ENCODE data around the gene GLUL. TPM values are rescaled to one million over a fixed set of nuclear protein-coding genes. Genes with fewer than 3 reads are reported as not detected.

GLUL gene
- total RNA-seq, 2 donors from 2014 or later = 343 to 428 TPM

GRCh38 chr1:182405578-182405977 lies 14.0 kb upstream of the GLUL start:
- no peak overlapping the region for H3K27ac ChIP-seq
- no peaks in the 10 kb centered on the region for H3K36me3 ChIP-seq
- no peaks in the 10 kb centered on the region for H3K4me1 ChIP-seq
- intact Hi-C loops (cut with DNase I) = no loop called here
- H3K4me3 ChIP-seq = no peak overlapping the region
- no peaks in the 10 kb centered on the region for H3K27me3 ChIP-seq
- no peak for TF ChIP-seq CTCF (IDR thresholded peaks at IDR 0.05)
- DNase-seq = no peak
- no peaks in the 10 kb centered on the region for H3K9me3 ChIP-seq
- H3K9ac ChIP-seq (ENCODE audit: low read depth in 2 of 2, low read length in 2 of 2) = no peak overlapping the region

GRCh38 chr1:182404781-182405180 lies 13.2 kb upstream of the GLUL start:
- Histone ChIP-seq H3K36me3 (no peaks in the 10 kb centered on the region), H3K27ac (no peak overlapping the region), H3K9me3 (no peaks in the 10 kb centered on the region), H3K27me3 (no peaks in the 10 kb centered on the region), H3K9ac (ENCODE audit: low read depth in 2 of 2, low read length in 2 of 2) (no peak overlapping the region), H3K4me1 (no peaks in the 10 kb centered on the region), H3K4me3 (no peak overlapping the region)
- intact Hi-C loops (cut with DNase I) = no loop called here
- no peak for DNase-seq
- no peak for TF ChIP-seq CTCF (IDR thresholded peaks at IDR 0.05)

GRCh38 chr1:182400567-182400966 lies 9.0 kb upstream of the GLUL start, which contains the start of gene TEDDM1:
TSS of gene TEDDM1 (minus strand) at chr1:182400667. CDS start at chr1:182400485, 182 bp downstream.
- no peaks in the 10 kb centered on the region for H3K4me1 ChIP-seq
- H3K27ac ChIP-seq = no peak within 1 kb of the TSS
- H3K4me3 ChIP-seq = no peak within 1 kb of the TSS
- H3K36me3 ChIP-seq = no peaks in the 10 kb centered on the region
- no peaks in the 10 kb centered on the region for H3K9me3 ChIP-seq
- intact Hi-C loops (cut with DNase I) = no loop called here
- no peak for TF ChIP-seq CTCF (IDR thresholded peaks at IDR 0.05)
- H3K27me3 ChIP-seq = no peaks in the 10 kb centered on the region
- H3K9ac ChIP-seq (ENCODE audit: low read depth in 2 of 2, low read length in 2 of 2) = no peak within 1 kb of the TSS
- DNase-seq = no peak

GRCh38 chr1:182397653-182398393 lies 6.2 kb upstream of the GLUL start:
- H3K36me3 ChIP-seq = no peaks in the 10 kb centered on the region
- no peaks in the 10 kb centered on the region for H3K27me3 ChIP-seq
- no peak for DNase-seq
- no peaks in the 10 kb centered on the region for H3K9me3 ChIP-seq
- intact Hi-C loops (cut with DNase I) = loop anchor here (2.0 to 5.0 kb wide), 2 partner anchors 96 to 313 kb away; no protein-coding TSS in a partner anchor
- H3K4me3 ChIP-seq = no peak overlapping the region
- no peaks in the 10 kb centered on the region for H3K4me1 ChIP-seq
- H3K27ac ChIP-seq = no peak overlapping the region
- H3K9ac ChIP-seq (ENCODE audit: low read depth in 2 of 2, low read length in 2 of 2) = no peak overlapping the region
- TF ChIP-seq CTCF (IDR thresholded peaks at IDR 0.05) = no peak

GRCh38 chr1:182395906-182396305 lies 4.3 kb upstream of the GLUL start:
- TF ChIP-seq CTCF (IDR thresholded peaks at IDR 0.05) = no peak
- no peak for DNase-seq
- no peak overlapping the region for H3K27ac ChIP-seq
- no peaks in the 10 kb centered on the region for H3K36me3 ChIP-seq
- no peaks in the 10 kb centered on the region for H3K9me3 ChIP-seq
- no peaks in the 10 kb centered on the region for H3K4me1 ChIP-seq
- intact Hi-C loops (cut with DNase I) = loop anchor here (1.0 to 5.0 kb wide), 3 partner anchors 94 to 311 kb away; no protein-coding TSS in a partner anchor
- no peaks in the 10 kb centered on the region for H3K27me3 ChIP-seq
- no peak overlapping the region for H3K4me3 ChIP-seq
- H3K9ac ChIP-seq (ENCODE audit: low read depth in 2 of 2, low read length in 2 of 2) = no peak overlapping the region

Measured in colonic mucosa (tissue), 4 donors.